Ovary (tissue), 3 donors: ENCODE data around the gene EPS8.

Experiments used
- EP300 ChIP-seq: sonication (generic); formaldehyde crosslinking; IDR thresholded peaks from one replicate; pipeline ENCODE4 v1.6.1; 2017; ENCODE audit warnings: antibody characterized with exemption
- POLR2A ChIP-seq: fragments of 450-650 bp; IDR thresholded peaks from one replicate; pipeline ENCODE4 v1.6.1; 2017; ENCODE audit warnings: antibody characterized with exemption, mild to moderate bottlenecking, moderate library complexity
- TF ChIP-seq, protein P1 (sequence below), 3 donors: fragments of 450-650 bp in 2 of 3; fragments of 200-600 bp in 1 of 3; IDR thresholded peaks; one replicate each; pipeline versions ENCODE4 v1.5.1 to v1.8.0; 2016 to 2022; ENCODE audit warnings: antibody characterized with exemption in 3 of 3, mild to moderate bottlenecking in 1 of 3
- donor health status: DM: no; HTN: no; CAD: no.

DNA sequence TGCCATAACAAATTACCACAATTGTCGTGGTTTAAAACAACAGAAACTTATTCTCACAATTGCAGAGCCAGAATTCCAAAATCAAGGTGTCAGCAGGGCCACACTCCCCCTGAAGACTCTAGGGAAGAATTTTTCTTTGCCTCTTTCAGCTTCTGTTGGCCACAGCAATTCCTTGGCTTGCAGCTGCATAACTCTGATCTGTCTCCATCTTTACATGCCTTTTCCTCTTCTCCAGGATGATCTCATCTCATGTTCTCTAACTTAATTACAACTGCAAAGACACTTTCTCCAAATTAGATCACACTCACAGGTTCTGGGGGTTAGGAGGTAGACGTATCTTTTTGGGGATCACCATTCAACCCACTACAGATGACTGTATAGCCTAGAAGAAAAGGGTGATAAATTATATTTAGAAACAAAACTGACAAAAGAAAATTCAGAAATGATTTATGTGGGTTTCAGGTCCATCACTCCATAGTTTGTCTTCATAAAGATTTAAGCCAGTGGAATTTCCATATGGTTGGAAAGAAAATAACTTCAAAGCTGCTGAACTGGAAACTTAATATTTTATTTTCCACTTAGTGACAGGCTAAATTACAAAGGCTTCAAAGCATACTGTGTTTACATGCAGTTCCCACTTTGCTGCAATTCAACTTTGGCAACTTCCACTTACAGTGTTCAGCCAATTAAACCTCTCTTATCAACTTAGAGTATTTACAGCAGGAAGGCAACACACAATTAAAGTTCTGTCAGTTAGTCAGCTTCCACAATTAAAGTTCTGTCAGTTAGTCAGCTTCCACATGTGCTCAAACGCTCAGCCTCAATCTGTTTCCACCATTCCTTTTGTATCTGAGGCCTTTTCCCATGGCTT lies 213.3 kb downstream of the EPS8 start:
- TF ChIP-seq, protein P1, sequence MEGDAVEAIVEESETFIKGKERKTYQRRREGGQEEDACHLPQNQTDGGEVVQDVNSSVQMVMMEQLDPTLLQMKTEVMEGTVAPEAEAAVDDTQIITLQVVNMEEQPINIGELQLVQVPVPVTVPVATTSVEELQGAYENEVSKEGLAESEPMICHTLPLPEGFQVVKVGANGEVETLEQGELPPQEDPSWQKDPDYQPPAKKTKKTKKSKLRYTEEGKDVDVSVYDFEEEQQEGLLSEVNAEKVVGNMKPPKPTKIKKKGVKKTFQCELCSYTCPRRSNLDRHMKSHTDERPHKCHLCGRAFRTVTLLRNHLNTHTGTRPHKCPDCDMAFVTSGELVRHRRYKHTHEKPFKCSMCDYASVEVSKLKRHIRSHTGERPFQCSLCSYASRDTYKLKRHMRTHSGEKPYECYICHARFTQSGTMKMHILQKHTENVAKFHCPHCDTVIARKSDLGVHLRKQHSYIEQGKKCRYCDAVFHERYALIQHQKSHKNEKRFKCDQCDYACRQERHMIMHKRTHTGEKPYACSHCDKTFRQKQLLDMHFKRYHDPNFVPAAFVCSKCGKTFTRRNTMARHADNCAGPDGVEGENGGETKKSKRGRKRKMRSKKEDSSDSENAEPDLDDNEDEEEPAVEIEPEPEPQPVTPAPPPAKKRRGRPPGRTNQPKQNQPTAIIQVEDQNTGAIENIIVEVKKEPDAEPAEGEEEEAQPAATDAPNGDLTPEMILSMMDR (IDR thresholded peaks at IDR 0.05) = no peak
- TF ChIP-seq POLR2A = no peak
- no peak for TF ChIP-seq EP300
